Neuronal stem cell (in vitro differentiated cells): ENCODE data around the gene SLC18A3.

Experiments used
- DNase-seq: peaks from one replicate; pipeline ENCODE4 v3.0.0-alpha.2; 2013; ENCODE audit warnings: low spot score
- H2AFZ ChIP-seq: one replicate; pipeline ENCODE4 v1.6.1; 2013; ENCODE audit warnings: mild to moderate bottlenecking, low read length, inconsistent platforms
- H2AK5ac ChIP-seq: 2 replicates; pipeline ENCODE4 v1.6.1; 2013; ENCODE audit warnings: low read depth, mild to moderate bottlenecking, inconsistent platforms, low read length, moderate library complexity, mixed read lengths
- H2BK120ac ChIP-seq: 2 replicates; pipeline ENCODE4 v1.6.1; 2013; ENCODE audit warnings: low read depth, mild to moderate bottlenecking, inconsistent platforms, low read length, moderate library complexity, mixed read lengths
- H2BK12ac ChIP-seq: one replicate; pipeline ENCODE4 v1.6.1; 2013; ENCODE audit warnings: low read length, inconsistent platforms
- H2BK15ac ChIP-seq: 2 replicates; pipeline ENCODE4 v1.6.1; 2013; ENCODE audit warnings: mild to moderate bottlenecking, low read length, inconsistent platforms, mixed read lengths
- H2BK5ac ChIP-seq: one replicate; pipeline ENCODE4 v1.6.1; 2013; ENCODE audit warnings: inconsistent platforms, mild to moderate bottlenecking, low read length, moderate library complexity
- H3K14ac ChIP-seq: one replicate; pipeline ENCODE4 v1.6.1; 2013; ENCODE audit warnings: low read length, inconsistent platforms
- H3K18ac ChIP-seq: 2 replicates; pipeline ENCODE4 v1.6.1; 2013; ENCODE audit warnings: low read length, inconsistent platforms
- H3K23ac ChIP-seq: 2 replicates; pipeline ENCODE4 v1.6.1; 2013; ENCODE audit warnings: low read depth, mild to moderate bottlenecking, mixed read lengths, low read length, inconsistent platforms; ENCODE audit not compliant: poor library complexity
- H3K27ac ChIP-seq: replicated peaks from 3 replicates; pipeline ENCODE4 v1.5.1; 2013; ENCODE audit warnings: low read length, inconsistent platforms
- H3K27me3 ChIP-seq, 3 experiments: 2 replicates each; pipeline ENCODE4 v1.6.1; 2013; ENCODE audit warnings: low read length in 3 of 3, mild to moderate bottlenecking in 2 of 3, inconsistent platforms in 1 of 3, low read depth in 1 of 3, mixed read lengths in 1 of 3, moderate library complexity in 1 of 3; ENCODE audit not compliant: control insufficient read depth in 3 of 3, insufficient read depth in 3 of 3
- H3K36me3 ChIP-seq, 2 donors: replicated peaks in 1 of 2; 2 replicates each; pipeline ENCODE4 v1.6.1; 2013; ENCODE audit warnings: low read length in 2 of 2; ENCODE audit not compliant: control insufficient read depth in 2 of 2, insufficient read depth in 2 of 2
- H3K4ac ChIP-seq: 2 replicates; pipeline ENCODE4 v1.6.1; 2013; ENCODE audit warnings: inconsistent platforms, mild to moderate bottlenecking, low read length, moderate library complexity
- H3K4me1 ChIP-seq, 2 donors: 1 replicate in 1 of 2; 2 replicates in 1 of 2; pipeline ENCODE4 v1.6.1; 2013; ENCODE audit warnings: low read length in 2 of 2, low read depth in 1 of 2; ENCODE audit not compliant: control insufficient read depth in 2 of 2, insufficient read depth in 1 of 2
- H3K4me2 ChIP-seq: one replicate; pipeline ENCODE4 v1.6.1; 2013; ENCODE audit warnings: mild to moderate bottlenecking, low read length, inconsistent platforms; ENCODE audit not compliant: insufficient read depth, poor library complexity, severe bottlenecking
- H3K4me3 ChIP-seq, 2 donors: 2 replicates each; pipeline ENCODE4 v1.5.1; 2013; ENCODE audit warnings: low read length in 2 of 2, mild to moderate bottlenecking in 2 of 2, inconsistent platforms in 1 of 2, moderate library complexity in 1 of 2
- H3K79me1 ChIP-seq: one replicate; pipeline ENCODE4 v1.6.1; 2013; ENCODE audit warnings: low read depth, mild to moderate bottlenecking, inconsistent platforms, low read length, moderate library complexity
- H3K9ac ChIP-seq: one replicate; pipeline ENCODE4 v1.6.1; 2013; ENCODE audit warnings: mild to moderate bottlenecking, low read depth, low read length, inconsistent platforms; ENCODE audit not compliant: poor library complexity
- H3K9me3 ChIP-seq, 2 donors: replicated peaks in 1 of 2; 2 replicates each; pipeline versions ENCODE3 to v1.6.1; 2013; ENCODE audit warnings: low read length in 2 of 2, mild to moderate bottlenecking in 2 of 2, inconsistent platforms in 1 of 2, low read depth in 1 of 2, mixed read lengths in 1 of 2, moderate library complexity in 1 of 2; ENCODE audit not compliant: control insufficient read depth in 2 of 2, insufficient read depth in 1 of 2
- H4K8ac ChIP-seq: one replicate; pipeline ENCODE4 v1.6.1; 2013; ENCODE audit warnings: low read depth, mild to moderate bottlenecking, inconsistent platforms, low read length, moderate library complexity
- H4K91ac ChIP-seq: one replicate; pipeline ENCODE4 v1.6.1; 2013; ENCODE audit warnings: low read length, low read depth, mild to moderate bottlenecking, inconsistent platforms; ENCODE audit not compliant: poor library complexity
- WGBS, 2 donors: extraction: QIAGEN DNeasy Blood & Tissue Kit; methylation state at CpG; one replicate each; pipeline ENCODE4 v1.1.7; 2013; ENCODE audit warnings: missing lambda C conversion rate in 2 of 2, mixed read lengths in 1 of 2; ENCODE audit not compliant: insufficient read length in 2 of 2, insufficient replicate concordance in 1 of 2; ENCODE audit errors: extremely low coverage in 2 of 2; 5-methylcytosine and 5-hydroxymethylcytosine counted together

Gene SLC18A3

DNA sequence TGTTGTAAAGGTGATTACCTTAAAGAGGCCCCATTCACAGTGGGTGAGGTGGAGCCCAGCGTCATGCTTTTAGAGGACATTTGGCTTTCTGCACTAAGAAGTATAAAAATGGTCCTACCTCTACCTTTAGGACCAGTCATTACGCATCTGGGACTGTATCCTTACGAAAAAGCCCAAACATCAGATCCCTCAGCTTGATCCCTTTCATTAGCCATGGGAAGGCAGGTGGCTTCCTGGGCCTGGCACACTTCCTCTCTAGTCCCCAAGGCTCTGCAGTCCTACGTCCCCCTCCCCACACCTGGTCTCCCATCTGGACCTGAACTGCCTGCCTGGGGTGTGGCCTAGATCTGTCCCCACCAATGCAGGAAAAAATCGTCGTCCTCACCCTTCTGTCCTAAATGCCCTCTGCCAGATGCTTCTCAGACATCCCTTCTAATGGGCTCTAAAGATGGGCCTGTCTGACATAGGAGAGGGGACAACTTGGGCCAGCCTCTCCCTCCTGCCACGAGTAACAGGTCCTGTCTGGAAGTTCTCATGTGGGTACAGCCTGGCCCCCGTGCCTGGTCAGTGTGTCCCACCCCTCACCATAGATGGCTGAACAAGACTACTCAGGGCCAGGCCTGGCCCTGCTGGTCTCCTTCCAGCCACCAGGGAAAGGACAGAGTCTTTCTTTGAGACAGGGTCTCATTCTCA lies 11.8 kb upstream of the SLC18A3 start:
- no peaks in the 10 kb centered on the region for H3K9me3 ChIP-seq
- no peak overlapping the region for H3K27ac ChIP-seq
- H3K14ac ChIP-seq, result no peak overlapping the region
- no peaks in the 10 kb centered on the region for H3K79me1 ChIP-seq
- no peak overlapping the region for H2BK120ac ChIP-seq
- no peaks in the 10 kb centered on the region for H3K36me3 ChIP-seq
- no peak for DNase-seq
- H2BK5ac ChIP-seq, result no peak overlapping the region
- no peak overlapping the region for H4K8ac ChIP-seq
- no peak overlapping the region for H2BK15ac ChIP-seq
- H3K27me3 ChIP-seq, result peaks cover 0 to 6% (median 2%) of the 10 kb centered on the region in 3 experiments
- no peak overlapping the region for H2BK12ac ChIP-seq
- H4K91ac ChIP-seq, result no peak overlapping the region
- peaks cover 0 to 1% of the 10 kb centered on the region in 2 donors for H3K4me1 ChIP-seq
- no peak overlapping the region for H2AK5ac ChIP-seq
- no peak overlapping the region for H3K9ac ChIP-seq
- no peak overlapping the region for H3K23ac ChIP-seq
- H3K4me2 ChIP-seq, result no peak overlapping the region
- H3K4me3 ChIP-seq, result no peak overlapping the region
- no peak overlapping the region for H2AFZ ChIP-seq
- no CpG with 5 or more reads among the region's 8 CpGs for WGBS, 2 donors
- H3K4ac ChIP-seq, result no peak overlapping the region
- H3K18ac ChIP-seq, result no peak overlapping the region

DNA sequence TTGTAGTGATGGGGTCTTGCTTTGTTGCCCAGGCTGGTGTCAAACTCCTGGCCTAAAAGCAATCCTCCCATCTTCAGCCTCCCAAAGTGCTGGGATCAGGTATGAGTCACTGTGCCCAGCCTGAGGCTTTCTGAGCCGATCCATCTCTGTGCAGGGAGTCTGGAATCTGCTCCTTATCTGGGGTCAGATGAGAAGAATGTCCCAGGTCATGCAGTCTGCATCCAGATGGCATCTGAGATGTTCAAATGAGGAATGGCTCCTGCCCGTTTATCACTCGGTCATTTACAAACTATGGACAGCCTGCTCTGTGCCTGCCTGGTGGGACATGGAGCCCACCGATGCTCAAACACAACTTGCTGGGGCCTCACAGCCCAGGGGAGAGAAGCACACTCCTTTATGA lies 11.1 kb upstream of the SLC18A3 start:
- DNase-seq, result no peak
- Histone ChIP-seq H4K91ac (no peak overlapping the region), H2AFZ (no peak overlapping the region), H3K9me3 (no peaks in the 10 kb centered on the region), H3K14ac (no peak overlapping the region), H2BK12ac (no peak overlapping the region), H3K4me3 (no peak overlapping the region), H3K9ac (no peak overlapping the region), H2AK5ac (no peak overlapping the region), H3K4me2 (no peak overlapping the region), H3K27ac (no peak overlapping the region), H3K27me3 (peaks cover 0 to 6% (median 1%) of the 10 kb centered on the region in 3 experiments), H3K18ac (no peak overlapping the region), H2BK120ac (no peak overlapping the region), H3K4me1 (peaks cover 0 to 1% of the 10 kb centered on the region in 2 donors), H2BK5ac (no peak overlapping the region), H3K79me1 (no peaks in the 10 kb centered on the region), H3K23ac (no peak overlapping the region), H4K8ac (no peak overlapping the region), H3K36me3 (no peaks in the 10 kb centered on the region), H2BK15ac (no peak overlapping the region), H3K4ac (no peak overlapping the region)
- WGBS, 2 donors, result no CpG with 5 or more reads among the region's 4 CpGs

DNA sequence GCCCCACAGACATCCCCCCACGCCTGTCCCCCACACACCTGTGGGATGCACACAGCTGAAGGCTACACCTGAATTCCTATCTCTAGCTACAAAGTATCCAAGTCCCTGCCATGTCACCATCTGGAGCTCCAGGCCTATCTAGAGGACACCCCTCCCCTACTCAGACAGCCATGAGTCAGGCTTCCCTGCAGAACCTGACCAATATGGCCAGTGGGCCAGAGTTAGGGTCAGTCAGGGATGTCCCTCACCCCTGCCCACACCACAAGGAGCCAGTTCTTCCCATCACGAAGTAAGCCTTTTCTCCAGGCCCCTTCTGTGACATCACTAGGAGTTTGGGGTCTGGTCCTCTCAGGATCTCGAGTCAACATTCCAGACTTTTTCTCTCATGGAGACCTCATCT lies 10.6 kb upstream of the SLC18A3 start:
- Histone ChIP-seq H3K36me3 (no peaks in the 10 kb centered on the region), H3K23ac (no peak overlapping the region), H3K9me3 (no peaks in the 10 kb centered on the region), H4K91ac (no peak overlapping the region), H3K4me2 (no peak overlapping the region), H3K27me3 (peaks cover 0 to 6% (median 0%) of the 10 kb centered on the region in 3 experiments), H2AK5ac (no peak overlapping the region), H2BK12ac (no peak overlapping the region), H3K79me1 (no peaks in the 10 kb centered on the region), H3K18ac (no peak overlapping the region), H3K4me1 (peaks cover 0 to 1% of the 10 kb centered on the region in 2 donors), H3K27ac (no peak overlapping the region), H2BK5ac (no peak overlapping the region), H4K8ac (no peak overlapping the region), H3K14ac (no peak overlapping the region), H2AFZ (no peak overlapping the region), H3K4ac (no peak overlapping the region), H3K9ac (no peak overlapping the region), H2BK120ac (no peak overlapping the region), H3K4me3 (no peak overlapping the region), H2BK15ac (no peak overlapping the region)
- WGBS, 2 donors, result no CpG with 5 or more reads among the region's 3 CpGs
- DNase-seq, result no peak

DNA sequence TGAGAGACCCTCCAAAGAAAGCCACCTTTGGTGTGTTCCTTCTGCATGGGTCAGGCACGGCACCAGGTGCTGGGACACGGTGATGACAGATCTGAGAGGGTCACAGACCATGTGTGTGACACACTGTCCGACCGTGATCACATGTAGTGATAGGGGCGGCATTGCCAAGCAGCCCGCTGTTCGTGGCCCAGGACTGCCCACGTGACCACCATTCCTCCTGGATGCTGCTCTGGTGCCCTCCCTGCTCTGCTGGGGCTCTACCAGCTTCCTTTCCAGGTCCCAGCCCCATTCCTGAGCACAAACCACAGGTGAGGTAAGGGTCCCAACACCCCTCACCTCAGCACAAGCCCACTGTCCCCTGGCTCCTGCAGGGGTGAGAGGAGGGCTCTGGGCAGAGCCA lies 10.1 kb upstream of the SLC18A3 start:
- no peak overlapping the region for H4K91ac ChIP-seq
- H3K27me3 ChIP-seq, result peaks cover 0 to 6% (median under 1%) of the 10 kb centered on the region in 3 experiments
- H2BK12ac ChIP-seq, result no peak overlapping the region
- DNase-seq, result no peak
- no peak overlapping the region for H2AK5ac ChIP-seq
- no peak overlapping the region for H2AFZ ChIP-seq
- no peak overlapping the region for H2BK120ac ChIP-seq
- no peak overlapping the region for H3K4me3 ChIP-seq
- no peak overlapping the region for H2BK15ac ChIP-seq
- H3K79me1 ChIP-seq, result no peaks in the 10 kb centered on the region
- H3K36me3 ChIP-seq, result no peaks in the 10 kb centered on the region
- no peak overlapping the region for H3K14ac ChIP-seq
- no peak overlapping the region for H3K4me2 ChIP-seq
- H3K9ac ChIP-seq, result no peak overlapping the region
- H3K4ac ChIP-seq, result no peak overlapping the region
- no peak overlapping the region for H3K23ac ChIP-seq
- no peak overlapping the region for H4K8ac ChIP-seq
- H3K18ac ChIP-seq, result peak overlapping the region; percentile 39
- no peaks in the 10 kb centered on the region for H3K4me1 ChIP-seq
- WGBS, 2 donors, result no CpG with 5 or more reads among the region's 8 CpGs
- no peaks in the 10 kb centered on the region for H3K9me3 ChIP-seq
- H3K27ac ChIP-seq, result no peak overlapping the region
- no peak overlapping the region for H2BK5ac ChIP-seq
